ENCODE measurements around the gene ANGPT4.

DNA sequence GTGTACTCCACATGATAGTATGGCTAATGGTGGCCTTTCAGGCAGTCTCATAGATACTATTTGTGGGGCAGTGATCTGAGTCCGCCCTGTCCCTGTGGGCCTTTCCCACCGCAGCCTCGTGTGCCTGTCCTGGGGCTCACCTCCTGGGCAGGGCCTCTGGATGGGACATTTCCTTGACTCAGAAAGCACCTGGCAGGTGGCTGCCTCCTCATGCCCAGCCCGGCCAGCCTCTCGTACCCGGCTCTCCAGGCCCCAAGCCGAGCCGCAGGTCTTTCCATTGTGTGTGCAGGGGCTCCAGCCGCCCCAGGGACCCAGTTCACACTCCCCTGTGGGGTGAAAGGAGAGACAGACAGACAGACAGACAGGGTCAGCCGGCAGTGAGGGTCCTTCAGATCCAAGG, 47.7 kb upstream of the ANGPT4 start:
- TF ChIP-seq, protein P1, sequence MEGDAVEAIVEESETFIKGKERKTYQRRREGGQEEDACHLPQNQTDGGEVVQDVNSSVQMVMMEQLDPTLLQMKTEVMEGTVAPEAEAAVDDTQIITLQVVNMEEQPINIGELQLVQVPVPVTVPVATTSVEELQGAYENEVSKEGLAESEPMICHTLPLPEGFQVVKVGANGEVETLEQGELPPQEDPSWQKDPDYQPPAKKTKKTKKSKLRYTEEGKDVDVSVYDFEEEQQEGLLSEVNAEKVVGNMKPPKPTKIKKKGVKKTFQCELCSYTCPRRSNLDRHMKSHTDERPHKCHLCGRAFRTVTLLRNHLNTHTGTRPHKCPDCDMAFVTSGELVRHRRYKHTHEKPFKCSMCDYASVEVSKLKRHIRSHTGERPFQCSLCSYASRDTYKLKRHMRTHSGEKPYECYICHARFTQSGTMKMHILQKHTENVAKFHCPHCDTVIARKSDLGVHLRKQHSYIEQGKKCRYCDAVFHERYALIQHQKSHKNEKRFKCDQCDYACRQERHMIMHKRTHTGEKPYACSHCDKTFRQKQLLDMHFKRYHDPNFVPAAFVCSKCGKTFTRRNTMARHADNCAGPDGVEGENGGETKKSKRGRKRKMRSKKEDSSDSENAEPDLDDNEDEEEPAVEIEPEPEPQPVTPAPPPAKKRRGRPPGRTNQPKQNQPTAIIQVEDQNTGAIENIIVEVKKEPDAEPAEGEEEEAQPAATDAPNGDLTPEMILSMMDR (IDR thresholded peaks at IDR 0.05; ENCODE audit: low read depth, low read length), result no peak
- no peak for TF ChIP-seq EZH2phosphoT487 (IDR thresholded peaks at IDR 0.05; ENCODE audit: low read depth)
